GM18526 (cell line): ENCODE results near the gene GNAO1.

Source experiments
- POLR2A ChIP-seq: IDR thresholded peaks from 3 replicates; pipeline ENCODE4 v1.6.1; 2011; ENCODE audit not compliant: insufficient read length; ENCODE audit errors: extremely low read depth

The GNAO1 gene

GRCh38 chr16:56316545-56316944, 125.3 kb downstream of the GNAO1 start:
- no peak for TF ChIP-seq POLR2A

GRCh38 chr16:56317998-56318826, 126.9 kb downstream of the GNAO1 start:
- TF ChIP-seq POLR2A, result no peak

- TF ChIP-seq POLR2A, result no peak
These were observed 127.5 kb downstream of the GNAO1 start for GRCh38 chr16:56318827-56319140.

- no peak for TF ChIP-seq POLR2A
These were observed 128.1 kb downstream of the GNAO1 start for GRCh38 chr16:56319376-56319775.

GRCh38 chr16:56320056-56320455, 128.8 kb downstream of the GNAO1 start:
- no peak for TF ChIP-seq POLR2A

- no peak for TF ChIP-seq POLR2A
These were observed 129.7 kb downstream of the GNAO1 start for GRCh38 chr16:56320811-56321558.

GRCh38 chr16:56321571-56321970, 130.3 kb downstream of the GNAO1 start:
- no peak for TF ChIP-seq POLR2A

GRCh38 chr16:56324406-56324805, 133.1 kb downstream of the GNAO1 start:
- no peak for TF ChIP-seq POLR2A

- no peak for TF ChIP-seq POLR2A
These were observed 134.7 kb downstream of the GNAO1 start for GRCh38 chr16:56325956-56326355.

- TF ChIP-seq POLR2A, result no peak
These were observed 136.0 kb downstream of the GNAO1 start for GRCh38 chr16:56327071-56327928.

- TF ChIP-seq POLR2A, result no peak
These were observed 136.6 kb downstream of the GNAO1 start for GRCh38 chr16:56327929-56328258.

GRCh38 chr16:56328276-56329022, 137.2 kb downstream of the GNAO1 start:
- no peak for TF ChIP-seq POLR2A

- no peak for TF ChIP-seq POLR2A
These were observed 138.6 kb downstream of the GNAO1 start for GRCh38 chr16:56329887-56330286.

- TF ChIP-seq POLR2A, result no peak
These were observed 139.2 kb downstream of the GNAO1 start for GRCh38 chr16:56330476-56330875.

- no peak for TF ChIP-seq POLR2A
These were observed 140.1 kb downstream of the GNAO1 start for GRCh38 chr16:56331399-56331798.
